Suprapubic skin (tissue), 4 donors: Measurements from ENCODE around the gene NGF. TPM values are rescaled to one million over a fixed set of nuclear protein-coding genes. Genes with fewer than 3 reads are reported as not detected.
"Not testable (repeated sequence)": the region's sequence is repeated elsewhere in the genome, so short reads cannot be mapped to it uniquely, and the experiment has no call there.

Experiments used
- DNase-seq, 2 donors: peaks; one replicate each; pipeline ENCODE4 v3.0.0-alpha.2; 2019; ENCODE audit warnings: low spot score in 2 of 2
- H3K27ac ChIP-seq: fragments of 200-600 bp; sonication (generic); one replicate; pipeline ENCODE4 v1.5.1; 2019
- H3K27me3 ChIP-seq: fragments of 200-600 bp; sonication (generic); one replicate; pipeline ENCODE4 v1.5.1; 2019
- H3K36me3 ChIP-seq: fragments of 200-600 bp; sonication (generic); one replicate; pipeline ENCODE4 v1.5.1; 2019
- H3K4me1 ChIP-seq: fragments of 200-600 bp; sonication (generic); one replicate; pipeline ENCODE4 v1.5.1; 2019
- H3K4me3 ChIP-seq: fragments of 200-600 bp; sonication (generic); one replicate; pipeline ENCODE4 v1.5.1; 2019; ENCODE audit warnings: mild to moderate bottlenecking
- H3K9me3 ChIP-seq: fragments of 200-600 bp; sonication (generic); one replicate; pipeline ENCODE4 v1.5.1; 2019
- CTCF ChIP-seq, 2 donors: fragments of 200-600 bp in 1 of 2; fragments of 450-650 bp in 1 of 2; sonication (generic) in 1 of 2; IDR thresholded peaks; one replicate each; pipeline ENCODE4 v1.5.1; 2016 to 2019; ENCODE audit warnings: antibody characterized with exemption in 2 of 2, mild to moderate bottlenecking in 1 of 2, moderate library complexity in 1 of 2
- EP300 ChIP-seq: sonication (generic); formaldehyde crosslinking; IDR thresholded peaks from one replicate; pipeline ENCODE4 v1.6.1; 2017; ENCODE audit warnings: antibody characterized with exemption
- POLR2A ChIP-seq, 2 donors: fragments of 450-650 bp; IDR thresholded peaks; one replicate each; pipeline ENCODE4 v1.6.1; 2017; ENCODE audit warnings: antibody characterized with exemption in 2 of 2, mild to moderate bottlenecking in 2 of 2, moderate library complexity in 2 of 2
- POLR2AphosphoS5 ChIP-seq, 3 donors: sonication (generic); formaldehyde crosslinking; IDR thresholded peaks; one replicate each; pipeline ENCODE4 v1.6.1; 2017; ENCODE audit warnings: antibody characterized with exemption in 3 of 3
- WGBS: methylation state at CpG from one replicate; pipeline ENCODE4 v1.1.5; 2018; 5-methylcytosine and 5-hydroxymethylcytosine counted together
- total RNA-seq, 4 donors: library from RNA; depleted of rRNA; stranded (reverse); fragments of >200 nt; gene quantifications; one replicate each; pipeline ENCODE4 v1.1.0, GENCODE V29; 2016

Gene NGF
- under 1 TPM in 1 of 4 donors, not detected in 3; 0.80 TPM for total RNA-seq

- TF ChIP-seq POLR2A (IDR thresholded peaks at IDR 0.05) (no peak), POLR2AphosphoS5 (IDR thresholded peaks at IDR 0.05) (no peak), EP300 (no peak), CTCF (IDR thresholded peaks at IDR 0.05) (no peak)
- under 1% methylated on average over 55 of the region's 69 CpGs for WGBS
- Histone ChIP-seq H3K27me3 (peaks cover 17% of the 10 kb centered on the region), H3K36me3 (no peaks in the 10 kb centered on the region), H3K4me1 (peaks cover 30% of the 10 kb centered on the region), H3K9me3 (no peaks in the 10 kb centered on the region), H3K4me3 (peak within 1 kb of the TSS; percentile 56), H3K27ac (peak within 1 kb of the TSS; percentile 34)
- DNase-seq, result peak in 1 of 2 donors; percentile 65
Observed at GRCh38 chr1:115337633-115338456, at the start of gene NGF. TSS of gene NGF (minus strand) at chr1:115338249. CDS start at chr1:115286795, 51,454 bp downstream.

- not testable (repeated sequence) for DNase-seq
- WGBS, result 97% methylated on average over 2 of the region's 2 CpGs
Observed at GRCh38 chr1:115383455-115383854, 45.4 kb upstream of the NGF start.

GRCh38 chr1:115379943-115380342 lies 41.9 kb upstream of the NGF start:
- TF ChIP-seq POLR2A (IDR thresholded peaks at IDR 0.05) (no peak), EP300 (no peak), POLR2AphosphoS5 (IDR thresholded peaks at IDR 0.05) (no peak), CTCF (IDR thresholded peaks at IDR 0.05) (no peak)
- no peaks in the 10 kb centered on the region for H3K36me3 ChIP-seq
- no peaks in the 10 kb centered on the region for H3K9me3 ChIP-seq
- WGBS, result 90% methylated on average over 4 of the region's 4 CpGs
- H3K27ac ChIP-seq, result no peak overlapping the region
- DNase-seq, result no peak
- H3K27me3 ChIP-seq, result no peaks in the 10 kb centered on the region
- H3K4me1 ChIP-seq, result no peaks in the 10 kb centered on the region
- H3K4me3 ChIP-seq, result no peak overlapping the region

More at GRCh38 chr1:115383455-115383854, 45.4 kb upstream of the NGF start:
- H3K36me3 ChIP-seq, H3K4me3 ChIP-seq, H3K9me3 ChIP-seq, H3K4me1 ChIP-seq, H3K27ac ChIP-seq, H3K27me3 ChIP-seq: not testable (repeated sequence)

GRCh38 chr1:115377411-115377810 lies 39.4 kb upstream of the NGF start:
- no peak for DNase-seq
- WGBS, result 37% methylated on average over 2 of the region's 2 CpGs

GRCh38 chr1:115374598-115374997 lies 36.5 kb upstream of the NGF start:
- WGBS, result 94% methylated on average over 3 of the region's 3 CpGs
- no peak overlapping the region for H3K27ac ChIP-seq
- no peak for DNase-seq
- TF ChIP-seq POLR2AphosphoS5 (IDR thresholded peaks at IDR 0.05) (no peak), POLR2A (IDR thresholded peaks at IDR 0.05) (no peak), EP300 (no peak), CTCF (IDR thresholded peaks at IDR 0.05) (no peak)
- no peaks in the 10 kb centered on the region for H3K36me3 ChIP-seq
- H3K4me3 ChIP-seq, result no peak overlapping the region
- no peaks in the 10 kb centered on the region for H3K9me3 ChIP-seq
- no peaks in the 10 kb centered on the region for H3K4me1 ChIP-seq
- H3K27me3 ChIP-seq, result no peaks in the 10 kb centered on the region

More at GRCh38 chr1:115377411-115377810, 39.4 kb upstream of the NGF start:
- Histone ChIP-seq H3K4me1 (no peaks in the 10 kb centered on the region), H3K27me3 (no peaks in the 10 kb centered on the region), H3K9me3 (no peaks in the 10 kb centered on the region), H3K36me3 (no peaks in the 10 kb centered on the region), H3K4me3 (no peak overlapping the region), H3K27ac (no peak overlapping the region)
- TF ChIP-seq EP300 (no peak), CTCF (IDR thresholded peaks at IDR 0.05) (no peak), POLR2AphosphoS5 (IDR thresholded peaks at IDR 0.05) (no peak), POLR2A (IDR thresholded peaks at IDR 0.05) (no peak)
